Esophagus muscularis mucosa (tissue), 3 donors: ENCODE results near the gene GATAD1.

Source experiments
- POLR2A ChIP-seq: fragments of 450-650 bp; IDR thresholded peaks from one replicate; pipeline ENCODE4 v1.6.1; 2017; ENCODE audit warnings: antibody characterized with exemption, moderate library complexity, mild to moderate bottlenecking, low read depth
- POLR2AphosphoS5 ChIP-seq, 2 donors: sonication (generic); formaldehyde crosslinking; IDR thresholded peaks; one replicate each; pipeline ENCODE4 v1.6.1; 2017; ENCODE audit warnings: antibody characterized with exemption in 2 of 2
- TF ChIP-seq, protein P1 (sequence below), 3 experiments: fragments of 200-600 bp in 2 of 3; fragments of 450-650 bp in 1 of 3; sonication (generic) in 2 of 3; IDR thresholded peaks; one replicate each; pipeline ENCODE4 v1.5.1; 2017 to 2019; ENCODE audit warnings: antibody characterized with exemption in 3 of 3, mild to moderate bottlenecking in 2 of 3, moderate library complexity in 1 of 3

- TF ChIP-seq POLR2A: no peak
- TF ChIP-seq, protein P1, sequence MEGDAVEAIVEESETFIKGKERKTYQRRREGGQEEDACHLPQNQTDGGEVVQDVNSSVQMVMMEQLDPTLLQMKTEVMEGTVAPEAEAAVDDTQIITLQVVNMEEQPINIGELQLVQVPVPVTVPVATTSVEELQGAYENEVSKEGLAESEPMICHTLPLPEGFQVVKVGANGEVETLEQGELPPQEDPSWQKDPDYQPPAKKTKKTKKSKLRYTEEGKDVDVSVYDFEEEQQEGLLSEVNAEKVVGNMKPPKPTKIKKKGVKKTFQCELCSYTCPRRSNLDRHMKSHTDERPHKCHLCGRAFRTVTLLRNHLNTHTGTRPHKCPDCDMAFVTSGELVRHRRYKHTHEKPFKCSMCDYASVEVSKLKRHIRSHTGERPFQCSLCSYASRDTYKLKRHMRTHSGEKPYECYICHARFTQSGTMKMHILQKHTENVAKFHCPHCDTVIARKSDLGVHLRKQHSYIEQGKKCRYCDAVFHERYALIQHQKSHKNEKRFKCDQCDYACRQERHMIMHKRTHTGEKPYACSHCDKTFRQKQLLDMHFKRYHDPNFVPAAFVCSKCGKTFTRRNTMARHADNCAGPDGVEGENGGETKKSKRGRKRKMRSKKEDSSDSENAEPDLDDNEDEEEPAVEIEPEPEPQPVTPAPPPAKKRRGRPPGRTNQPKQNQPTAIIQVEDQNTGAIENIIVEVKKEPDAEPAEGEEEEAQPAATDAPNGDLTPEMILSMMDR (IDR thresholded peaks at IDR 0.05): no peak
- no peak for TF ChIP-seq POLR2AphosphoS5 (IDR thresholded peaks at IDR 0.05)
These were observed 42.4 kb downstream of the GATAD1 start for GRCh38 chr7:92489634-92490033.
